Nephron (organoid): ENCODE measurements around the gene PEX11A.

Source experiments
- H3K27ac Mint-ChIP-seq, 3 experiments: 2 replicates each; pipeline ENCODE4 v1.8.0; 2020; ENCODE audit warnings: mixed read lengths in 3 of 3, mild to moderate bottlenecking in 2 of 3, moderate library complexity in 1 of 3
- H3K27me3 Mint-ChIP-seq: 2 replicates; pipeline ENCODE4 v1.8.0; 2021; ENCODE audit warnings: low read depth, mild to moderate bottlenecking, moderate library complexity, mixed read lengths
- H3K36me3 Mint-ChIP-seq: 2 replicates; pipeline ENCODE4 v1.8.0; 2020; ENCODE audit warnings: low read depth, mixed read lengths
- H3K4me1 Mint-ChIP-seq: 2 replicates; pipeline ENCODE4 v1.8.0; 2020; ENCODE audit warnings: mixed read lengths
- H3K4me3 Mint-ChIP-seq, 3 experiments: 2 replicates each; pipeline ENCODE4 v1.8.0; 2020; ENCODE audit warnings: mild to moderate bottlenecking in 3 of 3, mixed read lengths in 3 of 3, moderate library complexity in 2 of 3
- H3K9me3 Mint-ChIP-seq: 2 replicates; pipeline ENCODE4 v1.8.0; 2020; ENCODE audit warnings: mixed read lengths
- TF ChIP-seq, protein P1 (sequence below), 3 experiments: fragments of 200-600 bp; sonication (generic); IDR thresholded peaks; one replicate each; pipeline ENCODE4 v1.5.0; 2021; ENCODE audit warnings: antibody characterized with exemption in 3 of 3; ENCODE audit not compliant: unreplicated experiment in 3 of 3

Gene PEX11A

DNA sequence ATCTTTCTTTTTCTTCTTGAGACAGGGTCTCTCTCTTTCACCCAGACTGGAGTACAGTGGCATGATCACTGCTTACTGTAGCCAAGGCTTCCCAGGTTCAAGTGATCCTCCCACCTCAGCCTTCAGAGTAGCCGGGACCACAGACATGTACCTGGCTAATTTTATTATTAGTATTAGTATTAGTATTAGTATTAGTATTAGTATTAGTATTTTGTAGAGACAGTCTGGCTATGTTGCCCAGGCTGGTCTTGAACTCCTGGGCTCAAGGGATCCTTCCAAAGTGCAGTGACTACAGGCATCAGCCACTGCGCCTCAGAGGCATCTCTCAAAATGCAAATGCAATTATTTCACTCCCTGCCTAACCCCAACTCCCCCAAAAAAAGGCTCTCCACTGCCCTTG lies 37.0 kb downstream of the PEX11A start:
- TF ChIP-seq, protein P1, sequence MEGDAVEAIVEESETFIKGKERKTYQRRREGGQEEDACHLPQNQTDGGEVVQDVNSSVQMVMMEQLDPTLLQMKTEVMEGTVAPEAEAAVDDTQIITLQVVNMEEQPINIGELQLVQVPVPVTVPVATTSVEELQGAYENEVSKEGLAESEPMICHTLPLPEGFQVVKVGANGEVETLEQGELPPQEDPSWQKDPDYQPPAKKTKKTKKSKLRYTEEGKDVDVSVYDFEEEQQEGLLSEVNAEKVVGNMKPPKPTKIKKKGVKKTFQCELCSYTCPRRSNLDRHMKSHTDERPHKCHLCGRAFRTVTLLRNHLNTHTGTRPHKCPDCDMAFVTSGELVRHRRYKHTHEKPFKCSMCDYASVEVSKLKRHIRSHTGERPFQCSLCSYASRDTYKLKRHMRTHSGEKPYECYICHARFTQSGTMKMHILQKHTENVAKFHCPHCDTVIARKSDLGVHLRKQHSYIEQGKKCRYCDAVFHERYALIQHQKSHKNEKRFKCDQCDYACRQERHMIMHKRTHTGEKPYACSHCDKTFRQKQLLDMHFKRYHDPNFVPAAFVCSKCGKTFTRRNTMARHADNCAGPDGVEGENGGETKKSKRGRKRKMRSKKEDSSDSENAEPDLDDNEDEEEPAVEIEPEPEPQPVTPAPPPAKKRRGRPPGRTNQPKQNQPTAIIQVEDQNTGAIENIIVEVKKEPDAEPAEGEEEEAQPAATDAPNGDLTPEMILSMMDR (IDR thresholded peaks at IDR 0.05; ENCODE audit: unreplicated experiment in 3 of 3), result no peak
- Mint-ChIP-seq H3K27ac (no peak overlapping the region), H3K4me3 (peak overlapping the region; percentile 75 to 88 (median 86)), H3K4me1 (peaks cover 19% of the 10 kb centered on the region), H3K36me3 (peaks cover 15% of the 10 kb centered on the region), H3K9me3 (no peaks in the 10 kb centered on the region), H3K27me3 (peaks cover 4% of the 10 kb centered on the region)

DNA sequence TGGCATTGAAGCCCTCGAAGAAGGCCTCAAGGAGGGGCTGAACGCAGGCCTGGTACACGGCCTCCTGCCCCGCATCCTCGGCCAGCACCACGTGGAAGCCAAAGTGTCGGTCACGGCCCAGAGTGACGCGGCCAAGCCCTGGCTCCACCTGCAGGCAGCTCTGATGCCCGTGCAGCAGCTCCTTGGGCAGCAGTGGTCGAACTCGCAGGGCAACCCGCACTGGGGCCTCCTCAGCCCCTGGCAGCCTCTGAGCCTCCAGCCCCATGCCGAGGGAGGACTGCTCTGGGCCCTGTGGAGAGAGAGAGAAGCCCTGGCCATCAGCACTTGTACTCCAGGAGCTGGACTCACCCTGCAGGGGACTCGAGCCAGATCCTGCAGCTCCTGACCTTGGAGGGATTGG lies 37.9 kb downstream of the PEX11A start:
- Mint-ChIP-seq H3K36me3 (peaks cover 15% of the 10 kb centered on the region), H3K27me3 (no peaks in the 10 kb centered on the region), H3K27ac (no peak overlapping the region), H3K4me1 (peaks cover 19% of the 10 kb centered on the region), H3K4me3 (peak overlapping the region in 2 of 3 experiments; percentile 45 to 61), H3K9me3 (no peaks in the 10 kb centered on the region)
- TF ChIP-seq, protein P1 (IDR thresholded peaks at IDR 0.05; ENCODE audit: unreplicated experiment in 3 of 3), result no peak

DNA sequence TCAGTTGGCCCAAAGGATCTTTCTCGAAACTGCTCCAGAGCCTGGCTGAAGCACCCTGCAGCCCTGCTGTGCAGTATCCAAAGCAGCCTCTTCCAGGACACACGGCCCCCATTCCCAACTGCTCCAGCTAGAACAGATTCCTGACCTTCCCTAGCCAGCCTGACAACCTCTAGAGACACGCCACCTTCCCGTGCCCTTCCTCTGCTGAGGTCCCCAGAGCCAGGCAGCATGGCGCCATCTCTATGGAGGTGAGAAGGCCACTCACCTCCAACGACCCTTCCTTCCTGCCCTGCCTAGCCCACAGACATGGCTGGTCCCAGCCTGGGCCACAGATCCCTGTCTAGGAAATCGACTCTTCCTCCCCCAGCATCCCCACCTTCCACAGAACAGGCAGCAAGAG lies 38.4 kb downstream of the PEX11A start:
- Mint-ChIP-seq H3K9me3 (no peaks in the 10 kb centered on the region), H3K27me3 (no peaks in the 10 kb centered on the region), H3K4me1 (peaks cover 19% of the 10 kb centered on the region), H3K36me3 (peaks cover 18% of the 10 kb centered on the region), H3K27ac (no peak overlapping the region), H3K4me3 (peak overlapping the region; percentile 28 to 61 (median 45))
- TF ChIP-seq, protein P1 (IDR thresholded peaks at IDR 0.05; ENCODE audit: unreplicated experiment in 3 of 3), result no peak

DNA sequence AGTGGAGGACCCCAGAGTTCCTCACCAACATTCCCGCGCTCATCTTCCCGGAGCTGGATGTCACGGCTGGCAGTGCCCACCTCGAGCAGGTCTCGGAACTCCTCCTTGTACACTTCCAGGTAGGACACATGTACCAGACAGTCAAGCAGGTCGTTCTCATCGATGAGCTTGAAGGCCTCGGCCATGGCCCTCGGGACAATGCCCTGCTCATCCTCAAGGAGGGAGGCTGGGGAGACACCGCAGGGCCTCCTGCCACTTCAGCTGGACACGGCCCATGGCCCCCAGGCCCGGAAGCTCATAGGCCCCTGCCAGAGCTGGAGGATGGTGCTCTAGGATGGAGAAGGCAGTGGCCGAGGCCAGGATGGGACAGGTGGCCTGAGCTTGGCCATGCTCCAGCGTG lies 40.8 kb downstream of the PEX11A start:
- no peaks in the 10 kb centered on the region for H3K27me3 Mint-ChIP-seq
- peaks cover 27% of the 10 kb centered on the region for H3K36me3 Mint-ChIP-seq
- no peak overlapping the region for H3K27ac Mint-ChIP-seq
- no peak overlapping the region for H3K4me3 Mint-ChIP-seq
- no peaks in the 10 kb centered on the region for H3K9me3 Mint-ChIP-seq
- TF ChIP-seq, protein P1 (IDR thresholded peaks at IDR 0.05; ENCODE audit: unreplicated experiment in 3 of 3), result no peak
- H3K4me1 Mint-ChIP-seq, result peaks cover 12% of the 10 kb centered on the region

DNA sequence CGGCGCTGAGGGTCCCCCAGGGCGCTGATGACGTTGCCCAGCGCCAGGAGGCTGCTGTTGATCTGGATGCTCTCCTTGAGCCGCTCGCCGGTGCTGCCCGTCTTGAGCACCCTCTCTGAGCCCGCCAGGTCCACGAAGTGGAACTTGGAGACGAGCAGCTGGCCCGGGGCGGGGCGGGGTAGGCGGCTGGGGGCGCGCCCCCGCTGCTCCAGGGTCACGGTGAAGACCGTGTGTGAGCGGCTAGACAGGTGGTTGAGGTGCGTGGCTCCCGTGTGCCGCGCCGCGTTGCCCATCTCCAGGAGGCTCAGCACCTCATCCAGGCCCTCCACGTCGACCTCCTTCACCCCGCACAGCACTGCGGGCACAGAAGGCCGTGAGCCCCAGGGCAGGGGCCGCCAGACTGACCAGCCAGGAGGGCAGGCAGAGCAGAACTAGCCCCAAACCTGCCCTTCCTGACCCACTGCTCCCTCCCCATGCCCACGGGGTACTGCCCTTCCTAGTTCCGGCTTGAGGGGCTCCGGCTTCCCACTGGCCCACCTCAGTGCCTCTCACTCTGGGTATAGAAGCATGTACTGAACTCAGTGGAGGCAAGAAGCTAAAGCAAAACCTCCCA lies 41.4 kb downstream of the PEX11A start:
- no peaks in the 10 kb centered on the region for H3K27me3 Mint-ChIP-seq
- peaks cover 6% of the 10 kb centered on the region for H3K4me1 Mint-ChIP-seq
- H3K4me3 Mint-ChIP-seq, result no peak overlapping the region
- no peaks in the 10 kb centered on the region for H3K9me3 Mint-ChIP-seq
- H3K27ac Mint-ChIP-seq, result no peak overlapping the region
- TF ChIP-seq, protein P1 (IDR thresholded peaks at IDR 0.05; ENCODE audit: unreplicated experiment in 3 of 3), result no peak
- peaks cover 31% of the 10 kb centered on the region for H3K36me3 Mint-ChIP-seq
